Measurements from ENCODE around the gene LOXL1. TPM values are rescaled to one million over a fixed set of nuclear protein-coding genes. Genes with fewer than 3 reads are reported as not detected.
"Not testable (repeated sequence)": the region's sequence is repeated elsewhere in the genome, so short reads cannot be mapped to it uniquely, and the experiment has no call there.

LOXL1 gene
- total and polyA plus RNA-seq, 2 donors (not counting 1 experiment from before 2014, with no cell fraction given) = 0.21 to 0.49 TPM

- Mint-ChIP-seq H3K9me3 (ENCODE audit: insufficient read depth) (no peaks in the 10 kb centered on the region), H3K4me3 (no peak overlapping the region), H3K4me1 (peaks cover 10% of the 10 kb centered on the region), H3K27ac (peak overlapping the region; percentile 67), H3K27me3 (peaks cover 9% of the 10 kb centered on the region)
- peaks cover 0 to 6% (median 0%) of the 10 kb centered on the region in 4 experiments for H3K27me3 ChIP-seq (replicated peaks in 1 of 4; ENCODE audit: control extremely low read depth in 1 of 4, control insufficient read depth in 3 of 4, insufficient read depth in 4 of 4, low read length in 3 of 4)
- H3K4me3 ChIP-seq (ENCODE audit: control extremely low read depth in 1 of 5, extremely low read depth in 1 of 5, insufficient read depth in 1 of 5, low read depth in 2 of 5, low read length in 4 of 5) = no peak overlapping the region
- H3K27ac ChIP-seq (ENCODE audit: low read length in 2 of 2) = no peak overlapping the region
- H3K9me3 ChIP-seq (ENCODE audit: control extremely low read depth in 1 of 3, control insufficient read depth in 2 of 3, insufficient read depth in 1 of 3, low read length in 2 of 3) = no peaks in the 10 kb centered on the region
- no peak for TF ChIP-seq EZH2 (IDR thresholded peaks at IDR 0.05; ENCODE audit: borderline replicate concordance, insufficient read depth, low read depth, low read length, poor library complexity, severe bottlenecking)
- no peak for TF ChIP-seq CTCF (IDR thresholded peaks at IDR 0.05)
- no peak overlapping the region for H3K4me2 ChIP-seq (replicated peaks; ENCODE audit: low read depth, low read length, poor library complexity, severe bottlenecking)
- DNase-seq (no peak), ATAC-seq (ENCODE audit: low read depth) (peak; percentile 31)
- no peaks in the 10 kb centered on the region for H4K20me1 ChIP-seq (ENCODE audit: control insufficient read depth, insufficient read depth, low read length, poor library complexity, severe bottlenecking)
- CTCF ChIA-PET = interaction anchor here (0.7 kb wide), 1 partner anchor 32 kb away, joined by 3 read pairs; the partner anchor contains the start of gene LOXL1
- POLR2A ChIA-PET = interaction anchor here (0.6 kb wide), 1 partner anchor 13 kb away, joined by 5 read pairs; no protein-coding TSS in a partner anchor
- peak overlapping the region; percentile 27 for H2AFZ ChIP-seq (ENCODE audit: insufficient read depth, low read depth, low read length, poor library complexity, severe bottlenecking)
- H3K36me3 ChIP-seq (replicated peaks in 1 of 2; ENCODE audit: control extremely low read depth in 1 of 2, control insufficient read depth in 1 of 2, extremely low read depth in 1 of 2, insufficient read depth in 2 of 2, low read length in 1 of 2) = no peaks in the 10 kb centered on the region
- peaks cover 12% of the 10 kb centered on the region in 2 donors for H3K4me1 ChIP-seq (ENCODE audit: control insufficient read depth in 2 of 2, insufficient read depth in 2 of 2, low read length in 2 of 2)
- H3K9ac ChIP-seq (ENCODE audit: low read length) = no peak overlapping the region
- WGBS (ENCODE audit: insufficient coverage) = 0% methylated on average over 5 of the region's 8 CpGs
- intact Hi-C loops (cut with micrococcal nuclease) = no loop called here
- no peaks in the 10 kb centered on the region for H3K79me2 ChIP-seq (ENCODE audit: control insufficient read depth, insufficient read depth, low read length)
Observed at GRCh38 chr15:73959012-73959581, 32.8 kb downstream of the LOXL1 start.

- Histone ChIP-seq H3K27me3 (replicated peaks in 1 of 4; ENCODE audit: control extremely low read depth in 1 of 4, control insufficient read depth in 3 of 4, insufficient read depth in 4 of 4, low read length in 3 of 4) (peaks cover 0 to 3% (median 0%) of the 10 kb centered on the region in 4 experiments), H3K9ac (ENCODE audit: low read length) (no peak overlapping the region), H3K79me2 (ENCODE audit: control insufficient read depth, insufficient read depth, low read length) (no peaks in the 10 kb centered on the region), H3K4me2 (replicated peaks; ENCODE audit: low read depth, low read length, poor library complexity, severe bottlenecking) (no peak overlapping the region), H3K4me1 (ENCODE audit: control insufficient read depth in 2 of 2, insufficient read depth in 2 of 2, low read length in 2 of 2) (peaks cover 13 to 14% of the 10 kb centered on the region in 2 donors), H4K20me1 (ENCODE audit: control insufficient read depth, insufficient read depth, low read length, poor library complexity, severe bottlenecking) (no peaks in the 10 kb centered on the region), H3K27ac (ENCODE audit: low read length in 2 of 2) (no peak overlapping the region), H3K4me3 (ENCODE audit: control extremely low read depth in 1 of 5, extremely low read depth in 1 of 5, insufficient read depth in 1 of 5, low read depth in 2 of 5, low read length in 4 of 5) (no peak overlapping the region), H3K9me3 (ENCODE audit: control extremely low read depth in 1 of 3, control insufficient read depth in 2 of 3, insufficient read depth in 1 of 3, low read length in 2 of 3) (no peaks in the 10 kb centered on the region), H2AFZ (ENCODE audit: insufficient read depth, low read depth, low read length, poor library complexity, severe bottlenecking) (no peak overlapping the region), H3K36me3 (replicated peaks in 1 of 2; ENCODE audit: control extremely low read depth in 1 of 2, control insufficient read depth in 1 of 2, extremely low read depth in 1 of 2, insufficient read depth in 2 of 2, low read length in 1 of 2) (no peaks in the 10 kb centered on the region)
- WGBS (ENCODE audit: insufficient coverage) = 87% methylated on average over 3 of the region's 6 CpGs
- Mint-ChIP-seq H3K27ac (no peak overlapping the region), H3K27me3 (peaks cover 12% of the 10 kb centered on the region), H3K9me3 (ENCODE audit: insufficient read depth) (no peaks in the 10 kb centered on the region), H3K4me1 (peaks cover 11% of the 10 kb centered on the region), H3K4me3 (no peak overlapping the region)
- CTCF ChIA-PET = interaction anchor here (1.3 to 2.2 kb wide), 2 partner anchors 8 to 12 kb away, joined by 5 to 10 read pairs; no protein-coding TSS in a partner anchor
- TF ChIP-seq CTCF (IDR thresholded peaks at IDR 0.05) (no peak), EZH2 (IDR thresholded peaks at IDR 0.05; ENCODE audit: borderline replicate concordance, insufficient read depth, low read depth, low read length, poor library complexity, severe bottlenecking) (no peak)
- DNase-seq = no peak
- intact Hi-C loops (cut with micrococcal nuclease) = no loop called here
- POLR2A ChIA-PET = no interaction called here
- no peak for ATAC-seq (ENCODE audit: low read depth)
Observed at GRCh38 chr15:73959801-73960200, 33.5 kb downstream of the LOXL1 start.

GRCh38 chr15:73960472-73961070 lies 34.3 kb downstream of the LOXL1 start:
- H2AFZ ChIP-seq (ENCODE audit: insufficient read depth, low read depth, low read length, poor library complexity, severe bottlenecking); POLR2A ChIA-PET; ATAC-seq (ENCODE audit: low read depth); H3K79me2 ChIP-seq (ENCODE audit: control insufficient read depth, insufficient read depth, low read length); intact Hi-C loops (cut with micrococcal nuclease); H3K9ac ChIP-seq (ENCODE audit: low read length); H3K4me2 ChIP-seq (replicated peaks; ENCODE audit: low read depth, low read length, poor library complexity, severe bottlenecking); H3K4me3 Mint-ChIP-seq; H3K27ac Mint-ChIP-seq; H3K9me3 ChIP-seq (ENCODE audit: control extremely low read depth in 1 of 3, control insufficient read depth in 2 of 3, insufficient read depth in 1 of 3, low read length in 2 of 3); H3K27me3 ChIP-seq (replicated peaks in 1 of 4; ENCODE audit: control extremely low read depth in 1 of 4, control insufficient read depth in 3 of 4, insufficient read depth in 4 of 4, low read length in 3 of 4); H3K4me3 ChIP-seq (ENCODE audit: control extremely low read depth in 1 of 5, extremely low read depth in 1 of 5, insufficient read depth in 1 of 5, low read depth in 2 of 5, low read length in 4 of 5); DNase-seq; H3K27ac ChIP-seq (ENCODE audit: low read length in 2 of 2); H3K9me3 Mint-ChIP-seq (ENCODE audit: insufficient read depth); H4K20me1 ChIP-seq (ENCODE audit: control insufficient read depth, insufficient read depth, low read length, poor library complexity, severe bottlenecking); H3K36me3 ChIP-seq (replicated peaks in 1 of 2; ENCODE audit: control extremely low read depth in 1 of 2, control insufficient read depth in 1 of 2, extremely low read depth in 1 of 2, insufficient read depth in 2 of 2, low read length in 1 of 2): not testable (repeated sequence)
- CTCF ChIA-PET = interaction anchor here (1.3 to 2.2 kb wide), 2 partner anchors 9 to 12 kb away, joined by 5 to 10 read pairs; no protein-coding TSS in a partner anchor
- peaks cover 20 to 22% of the 10 kb centered on the region in 2 donors for H3K4me1 ChIP-seq (ENCODE audit: control insufficient read depth in 2 of 2, insufficient read depth in 2 of 2, low read length in 2 of 2)
- Mint-ChIP-seq H3K27me3 (peaks cover 13% of the 10 kb centered on the region), H3K4me1 (peaks cover 19% of the 10 kb centered on the region)
- WGBS (ENCODE audit: insufficient coverage) = 81% methylated on average over 7 of the region's 7 CpGs

All from B cell (primary cell).